CD8-positive, alpha-beta memory T cell (primary cell): ENCODE measurements around the gene CSMD2. TPM values are rescaled to one million over a fixed set of nuclear protein-coding genes. Genes with fewer than 3 reads are reported as not detected.

ENCODE experiments used
- CTCF ChIA-PET: fragments of 350-600 bp; sonication (Branson Sonifier 250); formaldehyde crosslinking; loops from one replicate; lab custom pipeline; 2021; ENCODE audit warnings: antibody characterized with exemption; lab: Charles Lee
- POLR2A ChIA-PET: fragments of 350-600 bp; sonication (Branson Sonifier 250); formaldehyde crosslinking; loops from one replicate; lab custom pipeline; 2021; ENCODE audit warnings: antibody characterized with exemption; lab: Charles Lee
- DNase-seq, 5 donors: peaks; one replicate each; pipeline versions ENCODE4 v3.0.0 to v3.0.0-alpha.2; 2020 to 2022; ENCODE audit warnings: mixed read lengths in 1 of 5
- H3K27ac ChIP-seq: one replicate; pipeline ENCODE4 v1.7.0; 2013; ENCODE audit warnings: low read depth, mild to moderate bottlenecking, low read length, moderate library complexity
- H3K27me3 ChIP-seq: 2 replicates; pipeline ENCODE4 v1.7.0; 2013; ENCODE audit warnings: low read length, mild to moderate bottlenecking; ENCODE audit not compliant: insufficient read depth, poor library complexity, severe bottlenecking
- H3K36me3 ChIP-seq: 2 replicates; pipeline ENCODE4 v1.7.0; 2013; ENCODE audit warnings: mild to moderate bottlenecking, low read length, moderate library complexity; ENCODE audit not compliant: insufficient read depth
- H3K4me1 ChIP-seq: 2 replicates; pipeline ENCODE4 v1.7.0; 2013; ENCODE audit warnings: mild to moderate bottlenecking, low read length, moderate library complexity; ENCODE audit not compliant: insufficient read depth
- H3K4me3 ChIP-seq: 2 replicates; pipeline ENCODE4 v1.7.0; 2013; ENCODE audit warnings: mild to moderate bottlenecking, low read length
- H3K9me3 ChIP-seq: 2 replicates; pipeline ENCODE4 v1.7.0; 2013; ENCODE audit warnings: mild to moderate bottlenecking, low read length
- H3K27ac Mint-ChIP-seq, 8 donors: one replicate each; pipeline ENCODE4 v1.8.0; 2020 to 2021; ENCODE audit warnings: mixed read lengths in 8 of 8, mild to moderate bottlenecking in 6 of 8, inconsistent platforms in 3 of 8, moderate library complexity in 3 of 8
- H3K27me3 Mint-ChIP-seq, 2 donors: one replicate each; pipeline ENCODE4 v1.8.0; 2020 to 2021; ENCODE audit warnings: mixed read lengths in 2 of 2, mild to moderate bottlenecking in 1 of 2, moderate library complexity in 1 of 2
- H3K36me3 Mint-ChIP-seq, 3 donors: one replicate each; pipeline ENCODE4 v1.8.0; 2020 to 2021; ENCODE audit warnings: mixed read lengths in 3 of 3, inconsistent platforms in 1 of 3, mild to moderate bottlenecking in 1 of 3
- H3K4me1 Mint-ChIP-seq, 3 donors: one replicate each; pipeline ENCODE4 v1.8.0; 2020 to 2021; ENCODE audit warnings: mixed read lengths in 3 of 3, inconsistent platforms in 1 of 3, mild to moderate bottlenecking in 1 of 3
- H3K4me3 Mint-ChIP-seq, 7 donors: one replicate each; pipeline ENCODE4 v1.8.0; 2020 to 2021; ENCODE audit warnings: mixed read lengths in 7 of 7, mild to moderate bottlenecking in 6 of 7, moderate library complexity in 4 of 7, inconsistent platforms in 2 of 7
- H3K9me3 Mint-ChIP-seq, 5 donors: one replicate each; pipeline ENCODE4 v1.8.0; 2020 to 2022; ENCODE audit warnings: mixed read lengths in 5 of 5, mild to moderate bottlenecking in 3 of 5, moderate library complexity in 2 of 5, inconsistent platforms in 1 of 5
- polyA plus RNA-seq: library from polyadenylated mRNA; unstranded; fragments of 300-500 nt; fragmentation: Illumina TruSeq; gene quantifications from one replicate; pipeline ENCODE4 v1.2.3, GENCODE V29; 2021
- total RNA-seq, 2 experiments: library from RNA; stranded (reverse); gene quantifications; one replicate each; pipeline ENCODE4 v1.2.3, GENCODE V29; 2021

Gene CSMD2
- total and polyA plus RNA-seq, 3 experiments from 2014 or later: not detected

- H3K36me3 ChIP-seq: no peaks in the 10 kb centered on the region
- peaks cover 6 to 11% of the 10 kb centered on the region in 2 donors for H3K27me3 Mint-ChIP-seq
- peaks cover 4% of the 10 kb centered on the region for H3K27me3 ChIP-seq
- H3K36me3 Mint-ChIP-seq: no peaks in the 10 kb centered on the region
- DNase-seq: no peak
- H3K27ac ChIP-seq: no peak overlapping the region
- no peaks in the 10 kb centered on the region for H3K9me3 Mint-ChIP-seq
- H3K9me3 ChIP-seq: no peaks in the 10 kb centered on the region
- H3K4me1 ChIP-seq: no peaks in the 10 kb centered on the region
- ChIA-PET POLR2A (no interaction called here), CTCF (no interaction called here)
- H3K4me1 Mint-ChIP-seq: no peaks in the 10 kb centered on the region
- H3K27ac Mint-ChIP-seq: no peak overlapping the region
- no peak overlapping the region for H3K4me3 Mint-ChIP-seq
- H3K4me3 ChIP-seq: no peak overlapping the region
Observed at GRCh38 chr1:33649759-33650158, 515.3 kb downstream of the CSMD2 start.

- no peak for DNase-seq
- H3K4me3 ChIP-seq: no peak overlapping the region
- CTCF ChIA-PET: no interaction called here
- H3K4me1 ChIP-seq: no peaks in the 10 kb centered on the region
- no peaks in the 10 kb centered on the region for H3K36me3 ChIP-seq
- Mint-ChIP-seq H3K27me3 (peaks cover 15 to 56% of the 10 kb centered on the region in 2 donors), H3K4me3 (no peak overlapping the region), H3K9me3 (peaks cover 0 to 2% (median 0%) of the 10 kb centered on the region in 5 donors), H3K36me3 (no peaks in the 10 kb centered on the region), H3K27ac (no peak overlapping the region), H3K4me1 (no peaks in the 10 kb centered on the region)
- no peak overlapping the region for H3K27ac ChIP-seq
- no peaks in the 10 kb centered on the region for H3K9me3 ChIP-seq
- H3K27me3 ChIP-seq: peaks cover 4% of the 10 kb centered on the region
- POLR2A ChIA-PET: no interaction called here
Observed at GRCh38 chr1:33643216-33643615, 521.8 kb downstream of the CSMD2 start.

GRCh38 chr1:33641104-33641830 is 523.8 kb downstream of the CSMD2 start:
- ChIA-PET CTCF (no interaction called here), POLR2A (no interaction called here)
- H3K27me3 Mint-ChIP-seq: peaks cover 13 to 61% of the 10 kb centered on the region in 2 donors
- no peaks in the 10 kb centered on the region for H3K4me1 Mint-ChIP-seq
- H3K9me3 Mint-ChIP-seq: peaks cover 0 to 2% (median 0%) of the 10 kb centered on the region in 5 donors
- H3K4me1 ChIP-seq: no peaks in the 10 kb centered on the region
- peak overlapping the region in 1 of 7 donors; percentile 4 for H3K4me3 Mint-ChIP-seq
- no peaks in the 10 kb centered on the region for H3K27me3 ChIP-seq
- no peak overlapping the region for H3K27ac Mint-ChIP-seq
- no peaks in the 10 kb centered on the region for H3K9me3 ChIP-seq
- no peak overlapping the region for H3K4me3 ChIP-seq
- H3K36me3 Mint-ChIP-seq: no peaks in the 10 kb centered on the region
- H3K36me3 ChIP-seq: no peaks in the 10 kb centered on the region
- no peak overlapping the region for H3K27ac ChIP-seq
- DNase-seq: no peak

- Mint-ChIP-seq H3K36me3 (no peaks in the 10 kb centered on the region), H3K27ac (no peak overlapping the region), H3K9me3 (peaks cover 0 to 2% (median 0%) of the 10 kb centered on the region in 5 donors), H3K4me1 (no peaks in the 10 kb centered on the region), H3K4me3 (no peak overlapping the region), H3K27me3 (peaks cover 11 to 61% of the 10 kb centered on the region in 2 donors)
- Histone ChIP-seq H3K27ac (no peak overlapping the region), H3K27me3 (no peaks in the 10 kb centered on the region), H3K9me3 (no peaks in the 10 kb centered on the region), H3K4me3 (no peak overlapping the region), H3K36me3 (no peaks in the 10 kb centered on the region), H3K4me1 (no peaks in the 10 kb centered on the region)
- POLR2A ChIA-PET: no interaction called here
- no peak for DNase-seq
- CTCF ChIA-PET: no interaction called here
Observed at GRCh38 chr1:33640114-33640660, 524.8 kb downstream of the CSMD2 start.

GRCh38 chr1:33637846-33638440 is 527.1 kb downstream of the CSMD2 start:
- H3K4me3 Mint-ChIP-seq: no peak overlapping the region
- H3K36me3 Mint-ChIP-seq: no peaks in the 10 kb centered on the region
- no peak overlapping the region for H3K27ac ChIP-seq
- peaks cover 0 to 2% (median 0%) of the 10 kb centered on the region in 5 donors for H3K9me3 Mint-ChIP-seq
- H3K27me3 Mint-ChIP-seq: peaks cover 11 to 49% of the 10 kb centered on the region in 2 donors
- H3K9me3 ChIP-seq: no peaks in the 10 kb centered on the region
- H3K4me1 ChIP-seq: no peaks in the 10 kb centered on the region
- no peak overlapping the region for H3K27ac Mint-ChIP-seq
- CTCF ChIA-PET: no interaction called here
- H3K4me1 Mint-ChIP-seq: peaks cover 0 to 4% (median 2%) of the 10 kb centered on the region in 3 donors
- DNase-seq: no peak
- H3K4me3 ChIP-seq: no peak overlapping the region
- no peaks in the 10 kb centered on the region for H3K27me3 ChIP-seq
- no peaks in the 10 kb centered on the region for H3K36me3 ChIP-seq
- POLR2A ChIA-PET: no interaction called here

GRCh38 chr1:33636209-33636608 is 528.8 kb downstream of the CSMD2 start:
- Histone ChIP-seq H3K9me3 (no peaks in the 10 kb centered on the region), H3K4me3 (no peak overlapping the region), H3K27ac (no peak overlapping the region), H3K4me1 (no peaks in the 10 kb centered on the region), H3K36me3 (no peaks in the 10 kb centered on the region), H3K27me3 (no peaks in the 10 kb centered on the region)
- Mint-ChIP-seq H3K36me3 (no peaks in the 10 kb centered on the region), H3K27ac (no peak overlapping the region), H3K4me1 (peaks cover 0 to 4% (median 2%) of the 10 kb centered on the region in 3 donors), H3K4me3 (no peak overlapping the region), H3K27me3 (peaks cover 4 to 46% of the 10 kb centered on the region in 2 donors), H3K9me3 (no peaks in the 10 kb centered on the region)
- DNase-seq: no peak
- ChIA-PET POLR2A (no interaction called here), CTCF (no interaction called here)

- Histone ChIP-seq H3K9me3 (no peaks in the 10 kb centered on the region), H3K27ac (no peak overlapping the region), H3K36me3 (no peaks in the 10 kb centered on the region), H3K27me3 (no peaks in the 10 kb centered on the region), H3K4me3 (no peak overlapping the region), H3K4me1 (no peaks in the 10 kb centered on the region)
- Mint-ChIP-seq H3K9me3 (no peaks in the 10 kb centered on the region), H3K27ac (no peak overlapping the region), H3K4me3 (no peak overlapping the region), H3K36me3 (no peaks in the 10 kb centered on the region), H3K4me1 (peaks cover 0 to 4% (median 2%) of the 10 kb centered on the region in 3 donors), H3K27me3 (peaks cover 4 to 47% of the 10 kb centered on the region in 2 donors)
- POLR2A ChIA-PET: no interaction called here
- CTCF ChIA-PET: no interaction called here
- no peak for DNase-seq
Observed at GRCh38 chr1:33635336-33636012, 529.6 kb downstream of the CSMD2 start.

GRCh38 chr1:33634806-33635205 is 530.2 kb downstream of the CSMD2 start:
- Mint-ChIP-seq H3K27ac (no peak overlapping the region), H3K4me1 (peaks cover 0 to 4% (median 2%) of the 10 kb centered on the region in 3 donors), H3K36me3 (no peaks in the 10 kb centered on the region), H3K9me3 (no peaks in the 10 kb centered on the region), H3K27me3 (peaks cover 6 to 47% of the 10 kb centered on the region in 2 donors), H3K4me3 (no peak overlapping the region)
- Histone ChIP-seq H3K27ac (no peak overlapping the region), H3K9me3 (no peaks in the 10 kb centered on the region), H3K27me3 (no peaks in the 10 kb centered on the region), H3K4me3 (no peak overlapping the region), H3K36me3 (no peaks in the 10 kb centered on the region), H3K4me1 (no peaks in the 10 kb centered on the region)
- POLR2A ChIA-PET: no interaction called here
- DNase-seq: no peak
- CTCF ChIA-PET: interaction anchor here (3.0 kb wide), 2 partner anchors 11 to 1108 kb away, joined by 9 to 21 read pairs; no protein-coding TSS in a partner anchor
